KMS-11 (cell line): ENCODE results near the gene FRAS1.

Source experiments
- H2AFZ ChIP-seq: fragments of 200-600 bp; sonication (generic); 2 replicates; pipeline ENCODE4 v1.6.1; 2016; ENCODE audit warnings: antibody characterized with exemption, mixed run types, low read depth
- H3K27ac ChIP-seq: fragments of 200-600 bp; sonication (generic); 2 replicates; pipeline ENCODE4 v1.6.1; 2016; ENCODE audit warnings: mild to moderate bottlenecking, mixed run types
- H3K27me3 ChIP-seq: fragments of 200-600 bp; sonication (generic); 2 replicates; pipeline ENCODE4 v1.6.1; 2017; ENCODE audit warnings: mild to moderate bottlenecking, low read depth, mixed run types, moderate library complexity; ENCODE audit not compliant: insufficient read depth
- H3K36me3 ChIP-seq: fragments of 200-600 bp; sonication (generic); 2 replicates; pipeline ENCODE4 v1.6.1; 2017; ENCODE audit warnings: mild to moderate bottlenecking, mixed run types; ENCODE audit not compliant: insufficient read depth
- H3K4me1 ChIP-seq: fragments of 200-600 bp; sonication (generic); 2 replicates; pipeline ENCODE4 v1.6.1; 2016; ENCODE audit warnings: mild to moderate bottlenecking, low read depth, mixed run types; ENCODE audit not compliant: poor library complexity, severe bottlenecking
- H3K4me2 ChIP-seq: fragments of 200-600 bp; sonication (generic); 2 replicates; pipeline ENCODE4 v1.7.0; 2016; ENCODE audit warnings: mild to moderate bottlenecking, mixed run types
- H3K4me3 ChIP-seq: fragments of 200-600 bp; sonication (generic); IDR thresholded peaks from 2 replicates; pipeline ENCODE4 v1.6.1; 2017; ENCODE audit warnings: low read depth, low read length, mixed read lengths; ENCODE audit not compliant: insufficient read depth
- H3K79me2 ChIP-seq: fragments of 200-600 bp; sonication (generic); 2 replicates; pipeline ENCODE4 v1.6.1; 2016; ENCODE audit warnings: low read depth, mixed run types; ENCODE audit not compliant: insufficient read depth
- H3K9ac ChIP-seq: fragments of 200-600 bp; sonication (generic); 2 replicates; pipeline ENCODE4 v1.6.1; 2016; ENCODE audit warnings: mild to moderate bottlenecking, mixed run types
- H4K20me1 ChIP-seq: fragments of 200-600 bp; sonication (generic); 2 replicates; pipeline ENCODE4 v1.6.1; 2016; ENCODE audit warnings: mild to moderate bottlenecking, mixed run types; ENCODE audit not compliant: insufficient read depth
- TF ChIP-seq, protein P1 (sequence below): fragments of 200-600 bp; sonication (generic); conservative IDR thresholded peaks from 2 replicates; pipeline ENCODE4 v1.6.1; 2017; ENCODE audit warnings: low read depth, mild to moderate bottlenecking, antibody characterized with exemption, low read length, moderate library complexity, mixed read lengths

FRAS1 gene

DNA sequence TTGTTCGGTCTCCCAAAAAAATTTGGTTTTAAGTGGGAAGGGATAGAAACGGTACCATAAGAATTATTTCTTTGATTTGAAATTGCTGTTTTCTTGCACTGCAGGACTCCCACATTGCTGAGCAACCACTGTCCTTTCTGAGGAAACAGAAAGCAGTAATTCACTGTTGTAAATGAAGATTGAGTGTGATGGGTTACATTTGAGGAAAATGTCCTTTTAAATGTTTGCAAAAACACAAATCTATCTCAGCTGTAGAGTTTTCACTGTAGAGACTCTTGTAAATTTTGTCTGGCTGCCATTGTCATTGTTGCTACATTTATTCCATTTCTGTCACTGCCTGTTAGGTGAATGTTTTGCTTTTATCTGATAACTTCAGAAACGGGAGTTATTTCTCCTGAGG is 105.2 kb downstream of the FRAS1 start:
- peaks cover 9% of the 10 kb centered on the region for H3K4me1 ChIP-seq
- no peaks in the 10 kb centered on the region for H4K20me1 ChIP-seq
- TF ChIP-seq, protein P1, sequence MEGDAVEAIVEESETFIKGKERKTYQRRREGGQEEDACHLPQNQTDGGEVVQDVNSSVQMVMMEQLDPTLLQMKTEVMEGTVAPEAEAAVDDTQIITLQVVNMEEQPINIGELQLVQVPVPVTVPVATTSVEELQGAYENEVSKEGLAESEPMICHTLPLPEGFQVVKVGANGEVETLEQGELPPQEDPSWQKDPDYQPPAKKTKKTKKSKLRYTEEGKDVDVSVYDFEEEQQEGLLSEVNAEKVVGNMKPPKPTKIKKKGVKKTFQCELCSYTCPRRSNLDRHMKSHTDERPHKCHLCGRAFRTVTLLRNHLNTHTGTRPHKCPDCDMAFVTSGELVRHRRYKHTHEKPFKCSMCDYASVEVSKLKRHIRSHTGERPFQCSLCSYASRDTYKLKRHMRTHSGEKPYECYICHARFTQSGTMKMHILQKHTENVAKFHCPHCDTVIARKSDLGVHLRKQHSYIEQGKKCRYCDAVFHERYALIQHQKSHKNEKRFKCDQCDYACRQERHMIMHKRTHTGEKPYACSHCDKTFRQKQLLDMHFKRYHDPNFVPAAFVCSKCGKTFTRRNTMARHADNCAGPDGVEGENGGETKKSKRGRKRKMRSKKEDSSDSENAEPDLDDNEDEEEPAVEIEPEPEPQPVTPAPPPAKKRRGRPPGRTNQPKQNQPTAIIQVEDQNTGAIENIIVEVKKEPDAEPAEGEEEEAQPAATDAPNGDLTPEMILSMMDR = no peak
- no peaks in the 10 kb centered on the region for H3K27me3 ChIP-seq
- H2AFZ ChIP-seq = no peak overlapping the region
- no peaks in the 10 kb centered on the region for H3K36me3 ChIP-seq
- H3K9ac ChIP-seq = no peak overlapping the region
- no peak overlapping the region for H3K4me2 ChIP-seq
- no peaks in the 10 kb centered on the region for H3K79me2 ChIP-seq
- H3K27ac ChIP-seq = no peak overlapping the region
- no peak overlapping the region for H3K4me3 ChIP-seq

DNA sequence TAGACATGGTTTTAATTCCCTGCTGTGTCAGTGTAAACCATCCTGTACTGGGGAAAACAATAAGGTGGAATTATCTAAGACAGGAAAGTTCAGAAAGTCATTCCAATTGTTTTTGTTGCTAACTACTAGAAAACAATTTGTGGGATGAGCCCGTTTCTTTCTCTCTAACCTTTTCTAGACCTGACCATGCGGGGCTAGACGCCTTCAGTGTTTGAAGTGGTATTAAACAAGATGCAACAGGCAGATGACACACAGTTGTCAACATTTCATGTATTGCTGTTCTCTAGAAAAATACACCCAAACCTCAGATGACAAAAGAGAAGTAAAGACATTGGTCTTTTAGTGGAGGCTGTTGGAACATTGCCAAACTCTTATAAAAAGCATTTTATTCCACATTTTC is 105.7 kb downstream of the FRAS1 start:
- Histone ChIP-seq H3K27me3 (no peaks in the 10 kb centered on the region), H3K36me3 (no peaks in the 10 kb centered on the region), H4K20me1 (no peaks in the 10 kb centered on the region), H3K4me2 (no peak overlapping the region), H3K27ac (no peak overlapping the region), H3K4me1 (peaks cover 9% of the 10 kb centered on the region), H3K4me3 (no peak overlapping the region), H3K9ac (no peak overlapping the region), H3K79me2 (no peaks in the 10 kb centered on the region), H2AFZ (no peak overlapping the region)
- TF ChIP-seq, protein P1 = no peak

DNA sequence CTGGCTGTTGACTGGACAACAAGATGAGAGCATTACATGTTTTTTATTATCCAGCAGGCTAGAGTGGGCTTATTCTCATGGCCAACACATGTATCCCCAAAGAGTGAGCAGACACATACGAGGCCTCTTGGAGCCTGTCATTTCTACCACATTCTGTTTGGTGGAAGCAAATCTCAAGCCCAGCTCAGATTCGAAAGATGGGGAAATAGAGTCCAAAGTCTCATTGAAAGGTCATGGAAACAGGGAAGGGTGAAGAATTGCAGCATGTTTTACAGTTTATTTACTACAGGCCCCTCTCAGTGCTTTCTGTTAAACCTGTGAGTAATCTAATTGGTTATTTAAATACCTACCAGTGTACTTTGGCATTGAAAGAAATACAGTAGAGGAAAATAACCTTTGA is 108.6 kb downstream of the FRAS1 start:
- Histone ChIP-seq H3K9ac (no peak overlapping the region), H3K27ac (no peak overlapping the region), H3K4me1 (peaks cover 9% of the 10 kb centered on the region), H3K27me3 (no peaks in the 10 kb centered on the region), H3K36me3 (no peaks in the 10 kb centered on the region), H3K4me2 (no peak overlapping the region), H2AFZ (no peak overlapping the region), H3K4me3 (no peak overlapping the region), H4K20me1 (no peaks in the 10 kb centered on the region), H3K79me2 (no peaks in the 10 kb centered on the region)
- TF ChIP-seq, protein P1 = no peak

DNA sequence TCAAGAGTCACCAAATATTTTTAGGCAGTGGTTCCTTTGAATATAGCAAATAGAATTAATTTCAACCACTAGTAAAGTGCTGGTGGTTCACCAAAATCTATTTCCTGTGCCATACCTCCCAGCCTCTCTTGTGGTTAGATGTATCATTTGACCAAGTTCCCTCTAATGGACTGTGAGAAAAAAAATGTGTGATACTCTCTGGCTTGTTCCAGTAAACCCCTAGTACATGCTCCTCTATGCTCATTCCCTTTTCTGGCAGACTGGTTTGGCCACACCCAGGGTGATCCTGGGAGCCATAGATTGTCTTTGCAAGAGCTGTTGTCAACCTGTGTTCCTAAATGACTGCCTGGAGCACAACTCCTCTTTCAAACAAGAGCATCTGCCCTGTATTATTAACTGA is 109.5 kb downstream of the FRAS1 start:
- no peak overlapping the region for H2AFZ ChIP-seq
- H3K27me3 ChIP-seq = no peaks in the 10 kb centered on the region
- H3K9ac ChIP-seq = no peak overlapping the region
- no peak overlapping the region for H3K4me3 ChIP-seq
- H3K79me2 ChIP-seq = no peaks in the 10 kb centered on the region
- H4K20me1 ChIP-seq = no peaks in the 10 kb centered on the region
- no peak overlapping the region for H3K4me2 ChIP-seq
- H3K36me3 ChIP-seq = no peaks in the 10 kb centered on the region
- no peak overlapping the region for H3K27ac ChIP-seq
- peaks cover 9% of the 10 kb centered on the region for H3K4me1 ChIP-seq
- TF ChIP-seq, protein P1 = no peak
